MM.1S (cell line): ENCODE data around the gene GINS2.

Experiments
- EZH2 ChIP-seq: fragments of 300-600 bp; sonication (generic); optimal IDR thresholded peaks from 2 replicates; pipeline ENCODE3; 2017; ENCODE audit warnings: low read depth, mild to moderate bottlenecking, antibody characterized with exemption, low read length, mixed read lengths
- EZH2phosphoT487 ChIP-seq: fragments of 300-600 bp; sonication (generic); IDR thresholded peaks from 2 replicates; pipeline ENCODE4 v1.6.1; 2018; ENCODE audit warnings: antibody characterized with exemption, low read length
- TF ChIP-seq, protein P1 (sequence below): fragments of 300-600 bp; sonication (generic); IDR thresholded peaks from 2 replicates; pipeline ENCODE4 v1.5.1; 2016; ENCODE audit warnings: antibody characterized with exemption, low read length, mixed read lengths

DNA sequence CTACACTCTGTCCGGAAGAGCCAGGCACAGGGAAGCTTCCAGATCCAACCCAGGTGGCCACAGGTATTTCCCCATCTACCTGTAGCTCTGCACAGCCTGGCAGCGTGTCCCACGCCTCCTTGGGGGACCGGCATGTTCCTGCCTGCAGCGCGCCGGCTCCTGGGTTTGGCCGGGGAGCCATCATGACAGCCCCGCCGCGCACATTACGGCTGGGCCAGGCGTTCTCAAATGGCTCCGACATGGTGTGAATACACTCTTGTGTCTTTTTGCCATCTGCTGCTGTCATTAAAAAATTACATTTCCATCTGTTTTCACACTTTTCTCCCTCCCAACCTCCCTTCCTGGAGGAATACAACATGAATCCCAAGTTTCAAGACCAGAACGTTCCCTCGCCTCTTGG, 8.0 kb upstream of the GINS2 start:
- TF ChIP-seq, protein P1, sequence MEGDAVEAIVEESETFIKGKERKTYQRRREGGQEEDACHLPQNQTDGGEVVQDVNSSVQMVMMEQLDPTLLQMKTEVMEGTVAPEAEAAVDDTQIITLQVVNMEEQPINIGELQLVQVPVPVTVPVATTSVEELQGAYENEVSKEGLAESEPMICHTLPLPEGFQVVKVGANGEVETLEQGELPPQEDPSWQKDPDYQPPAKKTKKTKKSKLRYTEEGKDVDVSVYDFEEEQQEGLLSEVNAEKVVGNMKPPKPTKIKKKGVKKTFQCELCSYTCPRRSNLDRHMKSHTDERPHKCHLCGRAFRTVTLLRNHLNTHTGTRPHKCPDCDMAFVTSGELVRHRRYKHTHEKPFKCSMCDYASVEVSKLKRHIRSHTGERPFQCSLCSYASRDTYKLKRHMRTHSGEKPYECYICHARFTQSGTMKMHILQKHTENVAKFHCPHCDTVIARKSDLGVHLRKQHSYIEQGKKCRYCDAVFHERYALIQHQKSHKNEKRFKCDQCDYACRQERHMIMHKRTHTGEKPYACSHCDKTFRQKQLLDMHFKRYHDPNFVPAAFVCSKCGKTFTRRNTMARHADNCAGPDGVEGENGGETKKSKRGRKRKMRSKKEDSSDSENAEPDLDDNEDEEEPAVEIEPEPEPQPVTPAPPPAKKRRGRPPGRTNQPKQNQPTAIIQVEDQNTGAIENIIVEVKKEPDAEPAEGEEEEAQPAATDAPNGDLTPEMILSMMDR = no peak
- TF ChIP-seq EZH2 = no peak
- no peak for TF ChIP-seq EZH2phosphoT487
